Body of pancreas (tissue), 4 donors: Measurements from ENCODE around the gene FAM156A.

ENCODE experiments used
- POLR2A ChIP-seq, 3 donors: fragments of 450-650 bp; IDR thresholded peaks; one replicate each; pipeline ENCODE4 v1.6.1; 2016; ENCODE audit warnings: antibody characterized with exemption in 3 of 3, mild to moderate bottlenecking in 2 of 3
- TF ChIP-seq, protein P1 (sequence below), 7 experiments: fragments of 450-650 bp in 4 of 7; fragments of 200-600 bp in 3 of 7; sonication (generic) in 3 of 7; IDR thresholded peaks; one replicate each; pipeline ENCODE4 v1.5.1; 2016 to 2019; ENCODE audit warnings: antibody characterized with exemption in 7 of 7

DNA sequence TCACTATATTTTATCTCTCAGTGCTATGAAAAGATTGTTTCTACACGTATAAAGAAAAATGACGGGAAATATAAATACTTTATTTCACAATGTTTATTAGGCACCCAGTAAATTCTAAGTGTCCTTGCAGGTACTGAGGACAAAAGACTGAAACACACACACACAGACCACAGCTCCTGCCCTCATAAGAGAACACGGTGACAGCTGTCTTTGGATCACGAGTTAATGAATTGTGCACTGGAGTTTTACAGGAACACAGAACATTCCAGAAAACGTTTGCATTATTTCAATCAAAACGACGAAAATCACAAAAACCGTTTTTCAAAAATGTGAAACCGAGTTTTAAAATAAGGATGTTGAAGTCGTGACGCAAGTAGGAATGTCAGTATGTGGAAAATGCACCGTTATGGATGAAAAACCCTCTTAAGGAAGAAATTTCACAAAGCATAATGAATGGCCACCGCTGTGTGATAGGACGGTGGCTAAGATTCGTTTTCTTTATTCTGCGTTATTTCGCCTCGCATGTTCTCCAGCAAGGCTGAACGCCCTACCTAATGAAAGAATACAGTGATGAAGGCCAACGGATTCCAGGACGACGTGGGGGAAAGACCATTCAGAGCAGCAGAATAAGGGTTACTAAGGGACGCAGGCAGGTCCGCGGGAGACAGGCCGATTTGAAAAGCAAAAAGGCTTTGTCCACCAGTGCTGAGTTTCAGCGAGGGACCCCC is 24.2 kb downstream of the FAM156A start:
- TF ChIP-seq, protein P1, sequence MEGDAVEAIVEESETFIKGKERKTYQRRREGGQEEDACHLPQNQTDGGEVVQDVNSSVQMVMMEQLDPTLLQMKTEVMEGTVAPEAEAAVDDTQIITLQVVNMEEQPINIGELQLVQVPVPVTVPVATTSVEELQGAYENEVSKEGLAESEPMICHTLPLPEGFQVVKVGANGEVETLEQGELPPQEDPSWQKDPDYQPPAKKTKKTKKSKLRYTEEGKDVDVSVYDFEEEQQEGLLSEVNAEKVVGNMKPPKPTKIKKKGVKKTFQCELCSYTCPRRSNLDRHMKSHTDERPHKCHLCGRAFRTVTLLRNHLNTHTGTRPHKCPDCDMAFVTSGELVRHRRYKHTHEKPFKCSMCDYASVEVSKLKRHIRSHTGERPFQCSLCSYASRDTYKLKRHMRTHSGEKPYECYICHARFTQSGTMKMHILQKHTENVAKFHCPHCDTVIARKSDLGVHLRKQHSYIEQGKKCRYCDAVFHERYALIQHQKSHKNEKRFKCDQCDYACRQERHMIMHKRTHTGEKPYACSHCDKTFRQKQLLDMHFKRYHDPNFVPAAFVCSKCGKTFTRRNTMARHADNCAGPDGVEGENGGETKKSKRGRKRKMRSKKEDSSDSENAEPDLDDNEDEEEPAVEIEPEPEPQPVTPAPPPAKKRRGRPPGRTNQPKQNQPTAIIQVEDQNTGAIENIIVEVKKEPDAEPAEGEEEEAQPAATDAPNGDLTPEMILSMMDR (IDR thresholded peaks at IDR 0.05), result no peak
- no peak for TF ChIP-seq POLR2A (IDR thresholded peaks at IDR 0.05)
